HUES6 (cell line): ENCODE measurements around the gene PARVB.

Experiments used
- H3K27ac ChIP-seq: 2 replicates; pipeline ENCODE4 v1.7.0; 2013; ENCODE audit warnings: low read depth, mild to moderate bottlenecking, low read length, inconsistent platforms
- H3K27me3 ChIP-seq: 2 replicates; pipeline ENCODE4 v1.6.1; 2013; ENCODE audit warnings: low read length; ENCODE audit not compliant: control insufficient read depth, insufficient read depth
- H3K36me3 ChIP-seq: 2 replicates; pipeline ENCODE4 v1.6.1; 2013; ENCODE audit warnings: low read length; ENCODE audit not compliant: control insufficient read depth, insufficient read depth
- H3K4me1 ChIP-seq: 2 replicates; pipeline ENCODE4 v1.6.1; 2013; ENCODE audit warnings: low read length; ENCODE audit not compliant: control insufficient read depth, insufficient read depth
- H3K4me3 ChIP-seq: 2 replicates; pipeline ENCODE4 v1.5.1; 2013; ENCODE audit warnings: low read depth, low read length
- H3K9ac ChIP-seq: one replicate; pipeline ENCODE4 v1.6.1; 2013; ENCODE audit warnings: mild to moderate bottlenecking, low read length
- H3K9me3 ChIP-seq: 2 replicates; pipeline ENCODE4 v1.6.1; 2013; ENCODE audit warnings: low read depth, low read length; ENCODE audit not compliant: control insufficient read depth, insufficient read depth

The PARVB gene

DNA sequence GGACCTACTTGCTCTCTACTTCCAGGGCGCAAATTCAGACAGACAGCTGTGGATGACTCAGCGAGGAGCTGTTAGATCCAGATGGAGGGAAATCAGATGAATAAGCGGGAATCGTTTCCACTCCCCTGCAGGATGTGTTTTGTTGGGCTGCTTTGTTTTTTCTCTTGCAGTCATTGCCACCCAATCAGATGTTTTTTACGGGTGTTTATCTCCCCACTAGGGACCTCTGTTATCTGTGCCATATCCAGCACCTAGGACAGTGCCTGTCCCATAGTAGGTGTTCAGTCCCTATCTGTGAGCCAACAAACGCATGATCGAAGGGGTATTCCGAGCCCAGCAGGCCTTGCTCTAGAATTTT lies 105.5 kb downstream of the PARVB start:
- Histone ChIP-seq H3K27ac (no peak overlapping the region), H3K9me3 (peaks cover 18% of the 10 kb centered on the region), H3K4me3 (no peak overlapping the region), H3K9ac (no peak overlapping the region), H3K4me1 (peaks cover 18% of the 10 kb centered on the region; the same call in 1 of the 2 replicates), H3K27me3 (no peaks in the 10 kb centered on the region), H3K36me3 (peaks cover 5% of the 10 kb centered on the region; the same call in 1 of the 2 replicates)

DNA sequence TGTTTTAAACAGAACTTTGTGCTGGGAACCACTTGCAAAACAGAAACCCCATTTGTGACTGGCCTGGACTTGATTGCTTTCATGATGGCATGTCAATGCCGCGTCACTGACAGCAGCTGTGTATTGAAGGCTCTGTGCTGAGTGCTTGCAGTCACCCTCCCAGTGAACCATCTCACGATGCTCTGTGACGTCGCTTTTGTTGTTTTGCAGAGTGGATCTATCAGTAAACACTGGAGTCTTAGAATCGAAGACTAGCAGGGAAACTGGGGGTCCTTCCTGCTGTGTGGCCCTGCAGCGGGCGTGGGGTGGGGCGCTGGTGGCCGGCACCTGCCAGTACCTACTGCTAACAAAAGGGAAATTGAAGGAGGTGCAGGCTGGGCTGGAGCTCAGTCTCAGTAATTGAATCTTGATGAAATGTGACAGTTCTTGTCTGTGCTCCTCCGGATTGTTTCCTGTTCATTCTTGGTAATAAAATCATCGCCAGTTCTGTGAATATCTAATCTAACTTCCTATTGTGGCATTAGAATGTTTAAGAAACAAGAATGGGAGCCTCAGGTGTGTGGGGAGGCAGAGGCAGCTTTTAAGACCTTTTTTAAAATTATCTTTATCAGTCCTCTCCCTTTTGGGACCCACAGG lies 106.1 kb downstream of the PARVB start:
- Histone ChIP-seq H3K9ac (no peak overlapping the region), H3K4me3 (no peak overlapping the region), H3K9me3 (peaks cover 18% of the 10 kb centered on the region), H3K36me3 (peaks cover 5% of the 10 kb centered on the region; the same call in 1 of the 2 replicates), H3K27me3 (no peaks in the 10 kb centered on the region), H3K4me1 (peaks cover 18% of the 10 kb centered on the region; the same call in 1 of the 2 replicates), H3K27ac (no peak overlapping the region)

DNA sequence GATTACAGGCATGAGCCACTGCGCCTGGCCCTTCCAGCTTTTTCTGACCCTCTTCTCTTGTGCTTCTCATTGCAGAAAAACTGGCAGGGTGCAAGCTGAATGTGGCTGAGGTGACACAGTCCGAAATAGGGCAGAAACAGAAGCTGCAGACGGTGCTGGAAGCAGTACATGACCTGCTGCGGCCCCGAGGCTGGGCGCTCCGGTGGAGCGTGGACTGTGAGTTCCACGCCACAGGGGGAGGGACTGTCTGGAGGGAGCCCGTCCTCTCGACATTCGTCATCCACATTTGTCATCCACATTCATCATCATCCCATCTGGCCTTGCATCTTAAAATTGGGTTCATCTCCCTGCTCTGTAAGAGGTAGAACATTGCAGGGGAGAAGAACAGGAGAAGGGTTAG lies 107.3 kb downstream of the PARVB start:
- Histone ChIP-seq H3K4me3 (no peak overlapping the region), H3K27ac (no peak overlapping the region), H3K27me3 (no peaks in the 10 kb centered on the region), H3K9me3 (peaks cover 21% of the 10 kb centered on the region), H3K9ac (no peak overlapping the region), H3K4me1 (peaks cover 18% of the 10 kb centered on the region; the same call in 1 of the 2 replicates), H3K36me3 (peaks cover 10% of the 10 kb centered on the region)

DNA sequence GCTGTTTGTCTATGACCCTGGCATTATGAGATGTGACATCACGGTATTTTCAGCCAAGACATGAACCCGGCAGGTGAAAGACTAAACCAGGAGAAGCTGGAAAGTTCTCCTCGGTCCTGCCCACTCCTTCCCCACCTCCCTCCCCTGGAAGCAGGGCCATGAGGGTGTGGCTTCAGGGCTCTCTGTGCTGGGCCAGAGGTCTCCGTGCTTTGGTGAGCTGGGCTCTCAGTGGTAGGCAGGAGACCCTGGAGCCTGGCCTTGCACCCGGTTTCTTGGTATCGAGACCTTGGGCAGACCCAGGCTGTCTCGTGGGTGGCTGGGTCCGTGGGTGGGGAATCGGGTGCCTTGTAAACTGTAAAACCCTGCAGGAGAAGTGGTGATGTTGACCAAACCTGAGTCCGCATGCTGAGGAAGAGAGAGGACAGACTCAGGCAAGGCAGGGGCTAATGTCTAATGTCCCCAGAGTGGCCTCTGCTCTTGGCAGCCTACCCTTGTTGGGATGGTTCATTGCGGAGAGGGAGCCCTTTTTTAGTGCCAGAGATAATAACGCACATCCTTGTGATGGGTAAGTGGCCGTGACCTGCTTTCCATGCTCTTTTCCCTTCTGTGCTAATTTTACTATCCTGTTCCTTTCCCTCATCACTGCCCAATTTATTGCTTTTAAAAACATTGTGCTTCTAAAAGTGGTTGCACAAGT lies 108.0 kb downstream of the PARVB start:
- H3K4me1 ChIP-seq, result peaks cover 18% of the 10 kb centered on the region; the same call in 1 of the 2 replicates
- peaks cover 17% of the 10 kb centered on the region for H3K36me3 ChIP-seq
- no peak overlapping the region for H3K9ac ChIP-seq
- H3K9me3 ChIP-seq, result peaks cover 22% of the 10 kb centered on the region
- H3K27ac ChIP-seq, result no peak overlapping the region
- H3K4me3 ChIP-seq, result no peak overlapping the region
- no peaks in the 10 kb centered on the region for H3K27me3 ChIP-seq

DNA sequence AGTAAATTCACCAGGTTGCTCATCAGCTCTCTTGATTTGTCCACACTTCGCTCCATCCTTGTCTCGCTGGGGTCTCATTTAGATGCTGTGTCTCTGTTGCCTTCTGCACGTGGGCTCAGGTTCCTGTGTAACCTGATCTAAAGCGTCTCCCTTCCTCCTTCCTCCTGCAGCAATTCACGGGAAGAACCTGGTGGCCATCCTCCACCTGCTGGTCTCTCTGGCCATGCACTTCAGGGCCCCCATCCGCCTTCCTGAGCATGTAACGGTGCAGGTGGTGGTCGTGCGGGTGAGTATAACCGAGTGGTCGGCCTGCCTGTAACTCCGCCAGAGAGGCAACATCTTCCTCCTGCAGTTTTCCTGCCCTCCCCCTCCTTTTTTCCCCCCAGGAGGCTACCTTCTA lies 108.6 kb downstream of the PARVB start:
- H3K4me3 ChIP-seq, result no peak overlapping the region
- H3K27ac ChIP-seq, result no peak overlapping the region
- H3K27me3 ChIP-seq, result no peaks in the 10 kb centered on the region
- peaks cover 23% of the 10 kb centered on the region for H3K36me3 ChIP-seq
- no peak overlapping the region for H3K9ac ChIP-seq
- peaks cover 18% of the 10 kb centered on the region; the same call in 1 of the 2 replicates for H3K4me1 ChIP-seq
- H3K9me3 ChIP-seq, result peaks cover 23% of the 10 kb centered on the region

DNA sequence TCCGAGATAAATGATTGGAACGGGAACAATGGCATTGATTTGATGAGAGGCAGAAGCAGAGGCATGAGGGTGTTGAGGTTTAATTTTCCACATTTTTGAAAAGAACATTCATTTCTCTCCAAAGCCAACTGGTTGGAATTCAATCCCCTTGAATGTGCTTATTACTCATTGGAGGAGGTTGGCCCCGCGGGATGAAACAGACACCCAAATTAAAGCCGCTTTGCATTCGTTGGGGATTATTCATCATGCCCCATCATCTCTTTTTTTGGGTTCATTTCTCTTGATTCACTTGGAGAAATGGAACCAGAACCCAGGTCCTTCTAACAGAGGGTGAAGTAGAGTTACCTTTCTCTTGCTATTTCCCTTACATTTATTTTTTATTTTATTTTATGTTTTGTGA lies 109.1 kb downstream of the PARVB start:
- H3K4me3 ChIP-seq, result no peak overlapping the region
- no peak overlapping the region for H3K9ac ChIP-seq
- peaks cover 26% of the 10 kb centered on the region for H3K36me3 ChIP-seq
- peaks cover 18% of the 10 kb centered on the region; the same call in 1 of the 2 replicates for H3K4me1 ChIP-seq
- peaks cover 28% of the 10 kb centered on the region for H3K9me3 ChIP-seq
- no peak overlapping the region for H3K27ac ChIP-seq
- no peaks in the 10 kb centered on the region for H3K27me3 ChIP-seq

DNA sequence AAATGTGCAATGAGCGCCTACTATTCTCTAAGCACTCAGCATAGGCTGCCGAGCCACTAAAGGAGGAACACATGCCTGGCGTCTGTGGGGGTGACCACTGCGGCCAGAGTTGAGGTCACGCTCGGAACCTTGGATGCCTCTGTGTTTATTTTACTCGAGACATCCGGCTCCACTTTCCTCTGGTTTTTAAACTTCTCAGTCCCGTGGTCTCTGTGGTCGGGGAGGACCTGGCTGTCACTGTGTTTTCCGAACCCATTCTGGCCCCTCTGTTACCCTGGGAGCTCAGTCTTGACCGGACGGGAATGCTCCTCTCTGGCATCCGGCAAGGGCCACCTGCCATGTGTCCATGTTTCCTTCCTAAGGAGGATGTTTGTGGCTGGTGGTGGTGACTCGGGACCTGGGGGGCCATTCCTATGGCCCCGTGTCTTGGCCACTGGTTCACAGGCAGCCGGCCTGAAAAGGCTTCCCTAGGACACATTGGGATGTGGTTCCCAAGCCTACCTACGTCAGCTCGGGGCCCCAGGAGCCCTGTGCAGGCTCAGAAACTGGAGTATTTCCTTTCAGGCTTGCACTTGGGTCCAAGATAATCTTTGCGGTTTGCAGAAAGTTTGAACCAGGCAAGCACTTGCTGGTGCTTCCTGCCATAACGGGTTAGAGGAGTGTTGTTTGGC lies 109.9 kb downstream of the PARVB start:
- Histone ChIP-seq H3K27ac (no peak overlapping the region), H3K36me3 (peaks cover 26% of the 10 kb centered on the region), H3K4me1 (peaks cover 18% of the 10 kb centered on the region; the same call in 1 of the 2 replicates), H3K27me3 (no peaks in the 10 kb centered on the region), H3K9ac (no peak overlapping the region), H3K4me3 (no peak overlapping the region), H3K9me3 (peaks cover 34% of the 10 kb centered on the region)

DNA sequence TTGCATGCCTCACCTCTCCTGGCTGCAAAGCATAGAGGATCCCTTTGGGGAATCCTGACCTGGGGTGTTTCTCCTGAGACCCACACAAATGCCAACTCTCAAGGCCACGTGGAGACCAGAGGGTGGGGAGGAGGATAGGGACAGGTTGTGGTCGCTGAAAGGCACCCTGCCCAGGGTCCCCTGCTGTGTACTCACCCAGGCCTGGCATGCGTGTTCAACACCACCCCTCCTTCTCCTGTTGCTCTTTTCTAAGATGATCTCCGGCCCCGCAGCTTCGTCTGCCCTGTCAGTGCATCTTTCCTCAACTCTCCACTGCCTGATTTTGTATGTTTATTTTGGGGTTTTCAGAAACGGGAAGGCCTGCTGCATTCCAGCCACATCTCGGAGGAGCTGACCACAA lies 112.0 kb downstream of the PARVB start:
- Histone ChIP-seq H3K27ac (no peak overlapping the region), H3K27me3 (no peaks in the 10 kb centered on the region), H3K9ac (no peak overlapping the region), H3K9me3 (peaks cover 34% of the 10 kb centered on the region), H3K4me1 (peaks cover 8% of the 10 kb centered on the region; the same call in 1 of the 2 replicates), H3K36me3 (peaks cover 26% of the 10 kb centered on the region), H3K4me3 (no peak overlapping the region)

DNA sequence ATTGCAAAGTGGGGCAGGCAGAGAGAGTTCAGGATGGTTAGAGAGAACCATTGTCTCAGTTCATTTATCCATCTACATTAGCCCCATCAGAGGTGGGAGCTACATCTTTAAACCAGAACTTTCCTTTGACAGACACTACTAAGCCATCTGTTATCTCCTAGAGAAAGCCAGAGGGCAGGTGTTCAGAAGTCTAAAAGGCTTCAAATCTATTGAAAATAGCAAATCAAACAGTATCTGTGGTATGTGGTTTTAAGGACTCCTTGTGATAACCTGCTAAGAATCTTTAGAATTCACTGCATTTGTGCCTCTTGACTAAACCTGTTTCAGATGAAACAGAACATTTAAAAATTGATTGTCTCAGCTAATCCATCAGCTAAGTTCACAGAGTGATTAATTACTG lies 112.7 kb downstream of the PARVB start:
- peaks cover 26% of the 10 kb centered on the region for H3K36me3 ChIP-seq
- no peak overlapping the region for H3K27ac ChIP-seq
- peaks cover 8% of the 10 kb centered on the region; the same call in 1 of the 2 replicates for H3K4me1 ChIP-seq
- H3K4me3 ChIP-seq, result no peak overlapping the region
- peaks cover 34% of the 10 kb centered on the region for H3K9me3 ChIP-seq
- no peaks in the 10 kb centered on the region for H3K27me3 ChIP-seq
- H3K9ac ChIP-seq, result no peak overlapping the region

DNA sequence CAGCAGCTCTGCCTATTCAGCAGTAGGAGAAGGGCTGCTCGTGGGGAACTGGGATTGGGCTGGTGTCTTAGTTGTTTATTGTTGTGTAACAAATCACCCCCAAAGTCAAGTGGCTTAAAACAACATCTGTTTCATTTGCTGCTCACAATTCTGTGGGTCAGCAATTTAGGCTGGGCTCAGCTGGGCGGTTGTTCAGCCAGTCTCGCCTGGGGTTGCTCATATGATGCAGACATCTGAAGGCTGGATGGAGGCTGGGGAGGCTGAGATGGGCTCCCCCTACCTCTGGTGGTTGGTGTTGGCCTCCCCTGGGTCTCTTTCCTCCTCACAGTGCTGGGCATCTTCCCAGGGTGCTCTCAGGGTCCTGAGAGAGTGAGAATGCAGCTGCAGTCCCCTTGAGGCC lies 113.3 kb downstream of the PARVB start:
- Histone ChIP-seq H3K4me3 (no peak overlapping the region), H3K4me1 (peaks cover 6% of the 10 kb centered on the region; the same call in 1 of the 2 replicates), H3K27ac (no peak overlapping the region), H3K9ac (no peak overlapping the region), H3K27me3 (no peaks in the 10 kb centered on the region), H3K36me3 (peaks cover 26% of the 10 kb centered on the region), H3K9me3 (peaks cover 34% of the 10 kb centered on the region)

DNA sequence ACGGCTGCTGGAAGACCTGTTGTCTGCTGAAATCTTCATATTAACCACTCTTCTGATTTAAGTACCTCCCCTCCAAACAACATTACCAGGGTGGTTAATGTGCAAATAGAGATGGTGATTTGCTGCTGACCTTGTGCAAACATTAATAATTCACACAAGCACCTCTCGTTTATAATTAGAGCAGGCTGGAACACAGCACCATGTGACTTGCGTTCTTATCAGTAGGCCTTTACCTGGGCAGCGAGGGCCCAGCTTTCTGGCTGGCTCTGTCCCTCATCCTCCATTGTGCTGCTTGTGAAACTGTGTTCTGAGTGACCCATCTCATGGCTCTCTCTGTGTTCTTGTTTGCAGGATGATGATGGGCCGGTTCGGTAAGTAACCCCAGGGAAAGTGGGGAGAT lies 115.7 kb downstream of the PARVB start:
- Histone ChIP-seq H3K36me3 (peaks cover 26% of the 10 kb centered on the region), H3K9me3 (peaks cover 34% of the 10 kb centered on the region), H3K4me3 (no peak overlapping the region), H3K27ac (no peak overlapping the region), H3K27me3 (no peaks in the 10 kb centered on the region), H3K4me1 (peaks cover 9% of the 10 kb centered on the region; the same call in 1 of the 2 replicates), H3K9ac (no peak overlapping the region)
